Neural progenitor cell (in vitro differentiated cells): ENCODE data around the gene MYL2. TPM values are rescaled to one million over a fixed set of nuclear protein-coding genes. Genes with fewer than 3 reads are reported as not detected.

ENCODE experiments used
- DNase-seq: peaks from one replicate; pipeline ENCODE4 v3.0.0-alpha.2; 2016; ENCODE audit warnings: low spot score
- H2AFZ ChIP-seq: fragments of 200-600 bp; sonication (generic); replicated peaks from 2 replicates; pipeline ENCODE4 v1.6.1; 2016; ENCODE audit warnings: antibody characterized with exemption
- H3F3A ChIP-seq: fragments of 200-600 bp; sonication (generic); 2 replicates; pipeline ENCODE4 v1.6.1; 2016; ENCODE audit warnings: antibody characterized with exemption, low read depth
- H3K27ac ChIP-seq: fragments of 200-600 bp; sonication (generic); 2 replicates; pipeline ENCODE4 v1.5.1; 2016; ENCODE audit warnings: mild to moderate bottlenecking
- H3K27me3 ChIP-seq: fragments of 200-600 bp; sonication (generic); 2 replicates; pipeline ENCODE4 v1.6.1; 2016; ENCODE audit warnings: mild to moderate bottlenecking, moderate library complexity
- H3K36me3 ChIP-seq: fragments of 200-600 bp; sonication (generic); 2 replicates; pipeline ENCODE4 v1.5.1; 2016
- H3K4me1 ChIP-seq: fragments of 200-600 bp; sonication (generic); 2 replicates; pipeline ENCODE4 v1.6.1; 2016; ENCODE audit warnings: mixed run types
- H3K4me2 ChIP-seq: fragments of 200-600 bp; sonication (generic); 2 replicates; pipeline ENCODE4 v1.6.1; 2016
- H3K4me3 ChIP-seq: fragments of 200-600 bp; sonication (generic); 2 replicates; pipeline ENCODE4 v1.5.1; 2016
- H3K79me2 ChIP-seq: fragments of 200-600 bp; sonication (generic); 2 replicates; pipeline ENCODE4 v1.6.1; 2016; ENCODE audit warnings: low read depth
- H3K9ac ChIP-seq: fragments of 200-600 bp; sonication (generic); 2 replicates; pipeline ENCODE4 v1.6.1; 2016
- H3K9me3 ChIP-seq: fragments of 200-600 bp; sonication (generic); 2 replicates; pipeline ENCODE4 v1.5.1; 2016; ENCODE audit warnings: low read depth
- H4K20me1 ChIP-seq: fragments of 200-600 bp; sonication (generic); 2 replicates; pipeline ENCODE4 v1.6.1; 2016; ENCODE audit warnings: low read depth
- H3K27ac Mint-ChIP-seq: 3 replicates; pipeline ENCODE4 v1.8.0; 2021; ENCODE audit warnings: mixed read lengths
- H3K27me3 Mint-ChIP-seq: 2 replicates; pipeline ENCODE4 v1.8.0; 2022; ENCODE audit warnings: low read depth, mild to moderate bottlenecking, inconsistent platforms, moderate library complexity, mixed read lengths; ENCODE audit not compliant: insufficient read depth
- H3K36me3 Mint-ChIP-seq: 3 replicates; pipeline ENCODE4 v1.8.0; 2021; ENCODE audit warnings: mixed read lengths
- H3K4me1 Mint-ChIP-seq: 3 replicates; pipeline ENCODE4 v1.8.0; 2021; ENCODE audit warnings: mixed read lengths
- H3K4me3 Mint-ChIP-seq: 3 replicates; pipeline ENCODE4 v1.8.0; 2021; ENCODE audit warnings: mild to moderate bottlenecking, moderate library complexity, mixed read lengths
- H3K9me3 Mint-ChIP-seq: 3 replicates; pipeline ENCODE4 v1.8.0; 2020; ENCODE audit warnings: mixed read lengths
- CTCF ChIP-seq: fragments of 200-600 bp; sonication (generic); IDR thresholded peaks from 2 replicates; pipeline ENCODE4 v1.5.1; 2017; ENCODE audit warnings: antibody characterized with exemption, mild to moderate bottlenecking
- EZH2 ChIP-seq: fragments of 200-600 bp; sonication (generic); IDR thresholded peaks from 2 replicates; pipeline ENCODE4 v1.6.1; 2017; ENCODE audit warnings: antibody characterized with exemption, mild to moderate bottlenecking, moderate library complexity
- EZH2phosphoT487 ChIP-seq: fragments of 200-600 bp; sonication (generic); IDR thresholded peaks from 2 replicates; pipeline ENCODE4 v1.6.1; 2017; ENCODE audit warnings: antibody characterized with exemption
- total RNA-seq: library from RNA; depleted of rRNA; stranded (reverse); fragments of >200 nt; gene quantifications from 2 replicates; pipeline ENCODE4 v1.2.3, GENCODE V29; 2015; ENCODE audit warnings: low replicate concordance

The MYL2 gene
- total RNA-seq, 1 donor from 2014 or later: not detected

GRCh38 chr12:110948041-110948440 lies 27.7 kb upstream of the MYL2 start:
- Histone ChIP-seq H3K27ac (no peak overlapping the region), H3K9me3 (no peaks in the 10 kb centered on the region), H3K4me1 (no peaks in the 10 kb centered on the region), H3F3A (no peaks in the 10 kb centered on the region), H4K20me1 (no peaks in the 10 kb centered on the region), H3K9ac (no peak overlapping the region), H3K4me2 (no peak overlapping the region), H2AFZ (no peak overlapping the region), H3K36me3 (no peaks in the 10 kb centered on the region), H3K79me2 (no peaks in the 10 kb centered on the region), H3K27me3 (no peaks in the 10 kb centered on the region), H3K4me3 (no peak overlapping the region)
- no peaks in the 10 kb centered on the region for H3K4me1 Mint-ChIP-seq
- peaks cover 2% of the 10 kb centered on the region for H3K27me3 Mint-ChIP-seq
- no peak for DNase-seq
- no peak overlapping the region for H3K4me3 Mint-ChIP-seq
- peaks cover 21% of the 10 kb centered on the region for H3K9me3 Mint-ChIP-seq
- H3K36me3 Mint-ChIP-seq: no peaks in the 10 kb centered on the region
- H3K27ac Mint-ChIP-seq: no peak overlapping the region
- TF ChIP-seq EZH2phosphoT487 (no peak), EZH2 (no peak), CTCF (no peak)

- Histone ChIP-seq H3K79me2 (no peaks in the 10 kb centered on the region), H3K9me3 (no peaks in the 10 kb centered on the region), H3K27ac (no peak overlapping the region), H3K4me3 (no peak overlapping the region), H2AFZ (no peak overlapping the region), H3K9ac (no peak overlapping the region), H4K20me1 (no peaks in the 10 kb centered on the region), H3K4me1 (no peaks in the 10 kb centered on the region), H3K27me3 (peaks cover 2% of the 10 kb centered on the region), H3F3A (no peaks in the 10 kb centered on the region), H3K4me2 (no peak overlapping the region), H3K36me3 (no peaks in the 10 kb centered on the region)
- no peak for TF ChIP-seq EZH2
- no peak for TF ChIP-seq CTCF
- no peak for TF ChIP-seq EZH2phosphoT487
- Mint-ChIP-seq H3K4me1 (no peaks in the 10 kb centered on the region), H3K36me3 (no peaks in the 10 kb centered on the region), H3K4me3 (no peak overlapping the region), H3K9me3 (peaks cover 14% of the 10 kb centered on the region), H3K27me3 (peaks cover 5% of the 10 kb centered on the region), H3K27ac (no peak overlapping the region)
- DNase-seq: no peak
Measured at GRCh38 chr12:110943373-110943772, 23.0 kb upstream of the MYL2 start.

GRCh38 chr12:110941391-110941790 lies 21.0 kb upstream of the MYL2 start:
- DNase-seq: no peak
- no peak overlapping the region for H3K27ac ChIP-seq
- Mint-ChIP-seq H3K4me1 (peaks cover 7% of the 10 kb centered on the region), H3K27me3 (peaks cover 3% of the 10 kb centered on the region), H3K36me3 (no peaks in the 10 kb centered on the region), H3K27ac (no peak overlapping the region), H3K9me3 (peaks cover 7% of the 10 kb centered on the region), H3K4me3 (no peak overlapping the region)
- peaks cover 20% of the 10 kb centered on the region for H3K27me3 ChIP-seq
- peaks cover 12% of the 10 kb centered on the region for H3F3A ChIP-seq
- TF ChIP-seq EZH2phosphoT487 (no peak), CTCF (no peak), EZH2 (no peak)
- H3K9me3 ChIP-seq: no peaks in the 10 kb centered on the region
- H3K79me2 ChIP-seq: no peaks in the 10 kb centered on the region
- H2AFZ ChIP-seq: no peak overlapping the region
- no peaks in the 10 kb centered on the region for H4K20me1 ChIP-seq
- no peak overlapping the region for H3K4me3 ChIP-seq
- peaks cover 9% of the 10 kb centered on the region for H3K4me1 ChIP-seq
- H3K36me3 ChIP-seq: no peaks in the 10 kb centered on the region
- no peak overlapping the region for H3K9ac ChIP-seq
- no peak overlapping the region for H3K4me2 ChIP-seq
